Measurements from ENCODE around the gene ATXN2. TPM values are rescaled to one million over a fixed set of nuclear protein-coding genes. Genes with fewer than 3 reads are reported as not detected.

The ATXN2 gene
- total and polyA plus RNA-seq, 2 of the 4 experiments (the other 2 are of a cell fraction) = 12.4 to 66.5 TPM

DNA sequence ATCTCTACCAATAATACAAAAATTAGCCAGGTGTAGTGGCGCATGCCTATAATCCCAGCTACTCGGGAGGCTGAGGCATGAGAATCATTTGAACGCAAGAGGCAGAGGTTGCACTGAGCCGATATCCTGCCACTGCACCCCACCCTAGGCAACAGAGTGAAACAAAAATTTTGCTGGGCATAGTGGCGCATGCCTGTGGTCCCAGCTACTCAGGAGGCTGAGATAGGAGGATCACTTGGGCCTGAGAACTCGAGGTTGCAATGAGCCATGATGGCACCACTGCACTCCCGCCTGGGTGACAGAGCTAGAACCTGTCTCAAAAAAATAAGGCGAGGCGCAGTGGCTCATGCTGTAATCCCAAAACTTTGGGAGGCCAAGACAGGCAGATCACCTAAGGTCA is 9.5 kb downstream of the ATXN2 start:
- no peak overlapping the region for H3K14ac ChIP-seq (replicated peaks; ENCODE audit: low read depth, low read length)
- no peaks in the 10 kb centered on the region for H3K36me3 ChIP-seq (ENCODE audit: control insufficient read depth, insufficient read depth, low read length)
- no peak overlapping the region for H2AK5ac ChIP-seq (ENCODE audit: low read depth, low read length)
- no peak overlapping the region for H2BK5ac ChIP-seq (ENCODE audit: low read depth, low read length, poor library complexity, severe bottlenecking)
- H3K9me1 ChIP-seq (ENCODE audit: insufficient read depth, low read length) = peaks cover 21% of the 10 kb centered on the region
- no peak overlapping the region for H4K91ac ChIP-seq (ENCODE audit: insufficient read depth, low read depth, low read length)
- no peak overlapping the region for H3K4me2 ChIP-seq (ENCODE audit: low read depth, low read length)
- H3K27ac ChIP-seq (ENCODE audit: insufficient read depth, low read length) = no peak overlapping the region
- no peak overlapping the region for H3K23ac ChIP-seq (ENCODE audit: low read depth, low read length)
- 100% methylated on average over 2 of the region's 9 CpGs; no CpG with 5 or more reads in 1 of the 2 experiments for WGBS, 2 experiments (ENCODE audit: extremely low coverage in 2 of 2, insufficient read length in 1 of 2)
- POLR2A ChIA-PET (ENCODE audit: unreplicated experiment) = no interaction called here
- peaks cover 0 to 45% of the 10 kb centered on the region in 2 experiments; a peak in 2 of 4 replicates for H3K79me1 ChIP-seq (ENCODE audit: low read depth in 1 of 2, low read length in 2 of 2)
- no peak overlapping the region for H2BK20ac ChIP-seq (ENCODE audit: low read depth, low read length)
- CTCF ChIA-PET = no interaction called here
- DNase-seq (no peak), ATAC-seq (ENCODE audit: low read depth) (no peak)
- no peaks in the 10 kb centered on the region for H3K27me3 ChIP-seq (ENCODE audit: control insufficient read depth, insufficient read depth, low read length)
- no peak overlapping the region for H3K9ac ChIP-seq (ENCODE audit: low read depth, low read length)
- H3K56ac ChIP-seq (ENCODE audit: extremely low read depth, insufficient read depth, low read length) = no peak overlapping the region
- dilution Hi-C loops (cut with HindIII; ENCODE audit: low sequenced_read_pairs, unreplicated experiment) (no loop called here), in situ Hi-C loops (cut with MboI; ENCODE audit: low sequenced_read_pairs) (no loop called here), intact Hi-C loops (cut with micrococcal nuclease) (no loop called here)
- no peak overlapping the region for H2AFZ ChIP-seq (replicated peaks; ENCODE audit: low read length, poor library complexity)
- H3K9me3 ChIP-seq (ENCODE audit: control insufficient read depth, insufficient read depth, low read length) = no peaks in the 10 kb centered on the region
- H3K4ac ChIP-seq (ENCODE audit: low read depth, low read length) = no peak overlapping the region
- H4K5ac ChIP-seq (ENCODE audit: low read depth, low read length) = no peak overlapping the region
- no peak overlapping the region for H3K18ac ChIP-seq (ENCODE audit: low read depth, low read length)
- H2AK9ac ChIP-seq (replicated peaks; ENCODE audit: low read depth, low read length, poor library complexity) = no peak overlapping the region
- H3K4me1 ChIP-seq (ENCODE audit: control insufficient read depth, insufficient read depth, low read length) = peaks cover 12% of the 10 kb centered on the region; the same call in 1 of the 2 replicates
- TF ChIP-seq CEBPB (IDR thresholded peaks at IDR 0.05; ENCODE audit: low read depth, low read length) (no peak), MAZ (IDR thresholded peaks at IDR 0.05; ENCODE audit: borderline replicate concordance, low read depth, low read length) (no peak), MAFK (IDR thresholded peaks at IDR 0.05; ENCODE audit: low read depth, low read length) (no peak), MXI1 (IDR thresholded peaks at IDR 0.05; ENCODE audit: borderline replicate concordance, low read depth, low read length) (no peak)
- TF ChIP-seq, protein P1, sequence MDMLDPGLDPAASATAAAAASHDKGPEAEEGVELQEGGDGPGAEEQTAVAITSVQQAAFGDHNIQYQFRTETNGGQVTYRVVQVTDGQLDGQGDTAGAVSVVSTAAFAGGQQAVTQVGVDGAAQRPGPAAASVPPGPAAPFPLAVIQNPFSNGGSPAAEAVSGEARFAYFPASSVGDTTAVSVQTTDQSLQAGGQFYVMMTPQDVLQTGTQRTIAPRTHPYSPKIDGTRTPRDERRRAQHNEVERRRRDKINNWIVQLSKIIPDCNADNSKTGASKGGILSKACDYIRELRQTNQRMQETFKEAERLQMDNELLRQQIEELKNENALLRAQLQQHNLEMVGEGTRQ (IDR thresholded peaks at IDR 0.05; ENCODE audit: low read depth, low read length) = no peak
- no TSS peak for BruUV-seq (replicated peaks)
- H4K20me1 ChIP-seq (ENCODE audit: insufficient read depth, low read length) = peaks cover 99% of the 10 kb centered on the region
- no peak overlapping the region for H2BK15ac ChIP-seq (ENCODE audit: low read depth, low read length)
- H2BK120ac ChIP-seq (ENCODE audit: low read depth, low read length) = no peak overlapping the region
- H3K4me3 ChIP-seq (ENCODE audit: insufficient read depth, low read depth, low read length) = no peak overlapping the region
- no peak overlapping the region for H4K8ac ChIP-seq (ENCODE audit: low read depth in 2 of 2, low read length in 2 of 2)
